ES-I3 (cell line): ENCODE measurements around the gene NPHP4.

ENCODE experiments used
- H3K36me3 ChIP-seq: 2 replicates; pipeline ENCODE4 v1.6.1; 2013; ENCODE audit warnings: mild to moderate bottlenecking, low read length, control low read depth, moderate library complexity; ENCODE audit not compliant: insufficient read depth
- H3K4me1 ChIP-seq: 2 replicates; pipeline ENCODE4 v1.6.1; 2013; ENCODE audit warnings: mild to moderate bottlenecking, control low read depth, low read length; ENCODE audit not compliant: insufficient read depth
- H3K9ac ChIP-seq: 2 replicates; pipeline ENCODE4 v1.6.1; 2013; ENCODE audit warnings: low read depth, mild to moderate bottlenecking, low read length, moderate library complexity
- H3K9me3 ChIP-seq: 2 replicates; pipeline ENCODE4 v1.6.1; 2013; ENCODE audit warnings: mild to moderate bottlenecking, low read length, moderate library complexity; ENCODE audit not compliant: control insufficient read depth, insufficient read depth

Gene NPHP4

DNA sequence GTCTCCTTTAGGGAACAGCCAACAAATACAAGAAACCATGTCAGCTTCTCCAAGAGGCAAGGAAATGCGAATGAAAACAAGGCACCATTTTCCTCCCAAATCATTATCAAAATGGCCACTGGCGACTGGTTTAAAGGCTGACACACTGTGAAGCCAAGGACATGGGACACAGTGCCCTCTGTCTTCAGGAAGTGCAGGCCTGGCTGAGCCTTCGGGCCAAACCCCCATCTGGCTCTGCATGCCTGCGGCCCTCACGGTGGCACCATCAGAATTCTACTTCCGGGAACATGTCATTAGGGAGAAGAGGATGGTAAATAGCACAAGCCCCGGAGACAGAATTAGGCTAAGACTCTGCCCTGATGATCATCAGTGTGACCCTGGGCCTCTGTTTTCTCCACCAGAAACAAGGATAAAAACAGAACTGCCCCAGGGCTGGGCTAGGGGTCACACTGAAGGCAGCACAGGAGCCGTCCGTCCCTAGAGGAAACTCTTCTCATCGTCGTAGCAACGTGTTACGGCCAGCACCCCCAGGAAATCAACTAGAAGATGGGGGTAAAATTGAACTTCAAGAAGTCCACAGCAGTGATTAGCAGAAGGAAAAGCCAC lies 103.5 kb downstream of the NPHP4 start:
- Histone ChIP-seq H3K9ac (no peak overlapping the region), H3K36me3 (no peaks in the 10 kb centered on the region; the same call in 1 of the 2 replicates), H3K9me3 (no peaks in the 10 kb centered on the region), H3K4me1 (peaks cover 3% of the 10 kb centered on the region; the same call in 1 of the 2 replicates)

DNA sequence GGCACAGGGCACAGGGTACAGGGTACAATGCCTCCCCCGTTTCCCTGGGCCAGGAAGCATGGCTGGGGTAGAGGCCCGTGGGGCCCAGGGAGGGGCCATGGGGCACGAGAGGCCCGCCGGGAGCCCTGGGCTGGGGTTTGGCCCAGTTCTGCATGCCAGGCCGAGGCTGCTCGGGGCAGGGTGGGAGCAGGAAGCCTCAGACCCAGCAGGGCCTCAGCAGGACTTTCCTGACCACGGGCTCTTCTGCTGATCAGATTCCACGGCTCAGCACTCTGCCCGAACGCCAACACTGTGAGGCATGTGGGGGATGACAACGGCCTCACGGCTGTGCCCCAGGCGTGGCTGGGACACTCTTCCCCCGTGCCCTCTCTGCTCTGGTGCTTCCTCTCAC lies 104.3 kb downstream of the NPHP4 start:
- Histone ChIP-seq H3K4me1 (peaks cover 3% of the 10 kb centered on the region; the same call in 1 of the 2 replicates), H3K36me3 (no peaks in the 10 kb centered on the region; the same call in 1 of the 2 replicates), H3K9me3 (no peaks in the 10 kb centered on the region), H3K9ac (no peak overlapping the region)

DNA sequence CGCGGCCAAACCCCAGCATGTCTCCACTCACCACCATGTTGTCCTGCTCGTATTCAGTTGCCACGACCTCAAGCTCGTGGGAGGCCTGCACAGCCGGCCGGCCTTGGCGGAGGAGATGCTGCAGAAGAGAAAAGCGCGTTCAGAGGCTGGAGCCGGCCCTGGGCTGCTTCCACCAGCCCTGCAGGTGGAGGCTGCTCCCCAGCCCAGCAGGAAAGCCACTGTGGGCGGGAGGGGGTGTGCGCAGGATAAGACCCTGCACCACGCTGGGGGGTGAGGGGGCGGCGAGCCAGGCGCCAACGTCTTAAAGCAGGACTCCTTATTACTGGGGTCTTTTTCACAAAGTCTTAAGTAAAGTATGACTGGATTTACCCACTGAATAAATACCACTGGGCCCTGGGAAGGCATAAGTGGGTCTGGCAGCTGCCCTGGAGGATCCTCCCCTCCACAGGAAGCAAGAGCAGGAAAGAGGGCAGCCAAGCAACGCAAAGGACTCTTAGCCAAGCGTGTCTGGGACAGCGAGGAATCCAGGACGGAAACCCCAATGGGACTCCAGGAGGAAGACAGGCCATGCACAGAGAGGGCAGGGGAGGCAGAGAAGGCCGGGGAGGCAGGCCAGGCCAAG lies 104.8 kb downstream of the NPHP4 start:
- peaks cover 3% of the 10 kb centered on the region; the same call in 1 of the 2 replicates for H3K4me1 ChIP-seq
- H3K9ac ChIP-seq = no peak overlapping the region
- no peaks in the 10 kb centered on the region; the same call in 1 of the 2 replicates for H3K36me3 ChIP-seq
- H3K9me3 ChIP-seq = no peaks in the 10 kb centered on the region

DNA sequence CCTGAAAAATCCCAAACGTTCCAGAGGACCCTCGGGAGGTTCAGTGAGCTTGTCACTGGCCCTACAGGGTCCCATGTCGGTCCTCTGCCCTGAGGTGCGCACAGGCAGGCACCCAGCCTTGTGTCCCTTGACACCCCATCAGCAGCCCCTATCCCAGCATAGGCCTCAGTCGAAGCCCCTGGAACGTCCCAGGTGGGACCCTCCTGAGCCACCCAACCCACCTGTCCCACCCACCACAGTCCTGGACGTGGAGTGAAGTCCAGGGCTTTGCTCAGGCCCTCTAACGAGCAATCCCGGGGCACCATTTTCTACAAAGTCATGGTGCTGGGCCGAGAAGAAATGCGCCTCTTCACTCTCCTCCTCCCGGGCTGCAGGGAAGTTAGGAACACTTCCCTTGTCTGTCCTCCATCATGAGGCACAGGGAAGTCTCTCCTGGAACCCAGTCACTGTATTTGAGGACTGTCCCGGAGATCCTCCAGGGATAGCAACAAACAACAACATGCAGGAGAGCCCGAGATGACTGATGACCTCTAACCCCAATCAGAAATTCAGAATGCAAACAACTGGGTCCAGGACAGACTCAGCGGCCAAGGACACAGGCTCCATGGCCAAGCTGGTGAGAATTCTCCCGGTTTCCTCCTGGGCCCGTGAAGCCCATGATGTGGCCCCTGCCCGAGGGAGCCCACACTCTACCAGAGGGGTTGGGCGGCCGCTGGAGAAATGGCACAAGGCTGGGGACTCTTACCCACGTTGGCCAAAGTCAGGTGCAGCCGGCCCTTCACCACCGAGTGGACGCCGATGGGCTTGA lies 105.5 kb downstream of the NPHP4 start:
- Histone ChIP-seq H3K4me1 (peaks cover 3% of the 10 kb centered on the region; the same call in 1 of the 2 replicates), H3K9ac (no peak overlapping the region), H3K9me3 (no peaks in the 10 kb centered on the region), H3K36me3 (no peaks in the 10 kb centered on the region; the same call in 1 of the 2 replicates)

DNA sequence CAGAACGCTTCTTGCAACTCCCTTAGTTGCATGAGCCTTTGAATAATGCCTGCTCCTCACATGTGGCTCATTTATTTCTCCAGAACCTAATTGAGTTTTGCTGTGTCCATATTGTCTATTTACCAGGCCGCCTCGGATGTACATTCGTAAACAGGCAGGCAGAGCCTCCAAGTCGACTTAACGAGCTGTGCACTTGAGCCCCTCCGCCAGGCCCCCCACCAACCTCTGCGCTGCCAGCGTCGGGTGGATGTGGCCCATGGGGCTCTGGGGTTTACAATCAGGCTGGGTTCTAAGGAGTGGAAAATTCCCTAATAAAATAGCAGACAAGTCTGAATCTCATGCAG lies 106.1 kb downstream of the NPHP4 start:
- Histone ChIP-seq H3K4me1 (peaks cover 3% of the 10 kb centered on the region; the same call in 1 of the 2 replicates), H3K36me3 (no peaks in the 10 kb centered on the region; the same call in 1 of the 2 replicates), H3K9ac (no peak overlapping the region), H3K9me3 (no peaks in the 10 kb centered on the region)

DNA sequence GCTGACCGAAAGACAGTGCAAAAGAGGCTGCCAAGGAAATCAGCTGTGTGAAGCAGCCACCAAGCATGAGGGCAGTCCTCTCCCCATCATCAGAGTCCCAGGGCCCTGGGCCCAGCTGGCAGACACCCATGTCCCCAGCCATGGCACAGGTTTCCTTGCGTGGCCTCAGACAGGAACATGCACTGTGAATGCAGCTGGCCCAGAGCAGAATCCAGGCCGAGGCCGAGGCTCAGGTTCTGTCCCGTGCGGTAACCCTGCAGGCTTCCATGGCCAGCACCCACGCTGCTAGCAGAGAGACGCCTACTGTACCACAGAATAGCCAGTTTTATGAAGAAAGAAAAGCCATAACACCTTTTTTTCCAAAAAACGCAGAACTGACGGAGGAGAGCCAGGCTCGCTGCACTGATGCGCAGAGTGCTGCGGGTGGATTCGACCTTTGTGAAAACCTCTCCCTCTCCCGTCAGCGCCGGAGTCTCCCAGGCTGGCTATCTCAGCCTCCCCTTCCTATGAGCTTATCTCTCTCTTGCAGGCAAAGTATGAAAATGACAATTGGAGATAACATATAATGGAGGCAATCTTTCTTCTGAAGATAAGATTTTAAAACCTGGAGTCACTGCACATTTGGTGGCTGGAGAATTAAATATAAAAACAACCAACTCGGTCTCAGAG lies 106.6 kb downstream of the NPHP4 start:
- Histone ChIP-seq H3K4me1 (peaks cover 3% of the 10 kb centered on the region; the same call in 1 of the 2 replicates), H3K36me3 (no peaks in the 10 kb centered on the region; the same call in 1 of the 2 replicates), H3K9ac (no peak overlapping the region), H3K9me3 (no peaks in the 10 kb centered on the region)

DNA sequence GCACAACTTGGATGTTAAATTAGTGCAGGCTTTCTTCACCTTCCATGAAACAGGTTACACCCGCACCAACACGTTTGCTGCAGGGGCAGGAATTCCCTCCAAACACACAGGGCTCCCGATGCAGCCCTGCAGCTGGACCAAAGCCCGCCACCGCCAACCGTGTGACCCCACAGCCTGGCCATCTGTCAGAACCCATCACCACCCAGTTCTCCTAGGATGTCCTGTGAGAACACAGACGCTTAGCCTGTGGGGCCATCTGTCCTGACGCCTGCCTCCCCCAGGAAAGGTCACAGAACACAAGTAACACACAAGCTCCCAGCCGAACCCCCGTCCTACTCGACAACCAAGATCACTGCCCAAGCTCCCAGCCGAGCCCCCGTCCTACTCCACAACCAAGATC lies 108.1 kb downstream of the NPHP4 start:
- no peaks in the 10 kb centered on the region for H3K4me1 ChIP-seq
- no peaks in the 10 kb centered on the region for H3K9me3 ChIP-seq
- no peaks in the 10 kb centered on the region; the same call in 1 of the 2 replicates for H3K36me3 ChIP-seq
- no peak overlapping the region for H3K9ac ChIP-seq

DNA sequence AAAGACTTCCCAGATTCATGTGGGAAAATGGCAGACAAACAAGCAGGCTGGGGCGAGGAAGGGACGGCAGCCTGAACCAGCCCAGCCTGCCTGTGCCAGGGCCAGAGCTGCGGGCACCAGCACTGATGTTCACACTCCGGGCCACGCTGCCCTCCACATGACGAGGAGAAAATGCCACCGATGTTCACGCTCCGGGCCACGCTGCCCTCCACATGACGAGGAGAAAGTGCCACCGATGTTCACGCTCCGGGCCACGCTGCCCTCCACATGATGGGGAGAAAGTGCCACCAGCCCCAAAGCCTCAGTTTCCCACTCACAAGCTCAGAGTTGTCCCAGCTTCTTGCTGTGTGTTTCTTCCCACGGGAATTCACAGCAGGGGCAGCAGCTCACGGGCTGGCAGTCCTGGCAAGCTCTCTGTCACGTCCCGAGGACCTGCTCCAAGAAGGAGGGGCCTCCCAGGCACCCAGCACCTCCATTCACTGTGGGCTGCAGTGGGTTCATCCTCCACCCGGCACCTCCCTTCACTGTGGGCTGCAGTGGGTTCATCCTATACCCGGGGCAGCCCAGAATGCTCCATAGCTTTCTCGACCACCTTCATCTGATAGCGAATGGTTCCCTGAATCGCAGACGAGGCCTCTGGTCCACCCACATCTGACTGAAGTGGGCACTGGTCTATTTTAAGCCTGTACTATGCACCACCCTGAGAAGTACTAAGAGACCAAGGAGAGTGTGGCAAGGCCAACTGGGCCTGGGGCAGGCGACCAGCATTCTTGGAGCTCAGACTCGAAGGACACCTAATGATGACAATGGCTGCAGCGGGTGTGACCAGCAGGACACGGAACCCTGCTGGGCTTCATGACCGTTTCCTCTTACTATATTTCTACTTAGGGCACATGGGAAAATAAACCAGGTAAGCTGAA lies 108.8 kb downstream of the NPHP4 start:
- Histone ChIP-seq H3K9me3 (no peaks in the 10 kb centered on the region), H3K36me3 (no peaks in the 10 kb centered on the region; the same call in 1 of the 2 replicates), H3K4me1 (no peaks in the 10 kb centered on the region), H3K9ac (no peak overlapping the region)

DNA sequence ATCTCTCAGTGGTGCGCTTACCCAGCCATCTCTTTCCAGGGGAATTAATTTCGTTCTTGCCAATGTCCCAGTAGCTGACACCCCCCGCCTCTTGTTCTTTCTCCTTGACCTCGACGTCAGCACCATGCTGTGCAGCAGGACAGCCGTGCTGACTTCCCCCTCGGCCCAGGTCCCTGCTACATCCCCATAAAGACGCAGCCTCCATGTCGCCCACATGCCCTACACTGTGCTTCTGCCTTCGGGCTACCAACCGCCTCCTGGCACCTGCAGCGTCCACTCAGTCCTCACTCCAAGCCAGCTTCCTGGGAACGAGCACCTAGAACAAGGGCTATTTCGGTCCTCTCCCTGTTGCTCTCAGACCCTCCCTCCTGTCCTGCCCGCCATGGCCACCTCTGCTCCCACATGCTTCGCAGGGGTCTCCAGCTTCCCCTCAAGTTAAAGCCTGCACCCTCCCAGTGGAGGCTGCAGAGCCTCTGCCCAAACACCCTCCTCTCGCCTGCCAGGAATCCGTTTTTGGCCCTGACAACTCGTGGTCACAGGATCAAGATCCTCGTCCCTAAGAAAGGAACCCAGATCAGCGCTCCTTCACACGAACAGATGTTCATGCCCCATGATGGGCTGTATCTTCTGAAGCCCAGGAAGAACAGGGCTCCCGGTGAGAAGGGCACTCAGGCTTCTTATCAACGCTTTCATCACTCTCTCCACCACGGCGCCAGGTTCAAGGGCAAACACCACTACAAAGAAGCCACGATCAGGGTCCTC lies 109.7 kb downstream of the NPHP4 start:
- Histone ChIP-seq H3K9ac (no peak overlapping the region), H3K4me1 (no peaks in the 10 kb centered on the region), H3K36me3 (no peaks in the 10 kb centered on the region; the same call in 1 of the 2 replicates), H3K9me3 (no peaks in the 10 kb centered on the region)

DNA sequence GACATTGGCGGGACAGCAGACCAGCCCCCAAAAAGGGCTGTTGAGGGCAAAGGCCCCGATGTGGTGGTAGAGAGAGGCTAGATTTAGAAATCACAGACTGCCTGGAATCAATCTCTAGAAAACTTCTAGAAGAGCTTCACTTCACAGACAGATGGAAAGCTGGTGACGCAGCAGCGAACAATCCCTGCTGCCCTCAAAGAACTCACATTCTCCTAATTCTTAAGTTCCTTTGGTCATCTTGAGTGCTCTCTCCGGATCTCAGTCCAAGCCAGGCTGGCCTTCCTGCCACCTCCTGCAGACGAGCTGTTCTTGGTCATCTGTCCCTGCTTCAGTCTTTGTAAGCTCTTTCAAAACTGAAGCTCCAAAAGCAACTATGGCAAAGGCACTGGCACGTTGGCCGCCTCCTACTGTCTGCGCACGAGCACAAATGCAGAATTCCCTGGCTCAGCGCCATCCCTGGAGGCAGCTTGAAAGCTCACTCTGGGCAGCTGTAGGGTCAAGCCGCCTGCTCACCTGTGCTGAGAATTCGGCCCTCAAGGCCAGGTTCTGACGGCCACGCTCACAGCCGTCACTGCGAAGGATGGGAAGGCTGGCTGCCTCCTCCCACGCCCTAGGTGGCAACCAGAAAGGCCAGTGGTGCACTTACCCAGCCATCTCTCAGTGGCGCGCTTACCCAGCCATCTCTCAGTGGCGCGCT lies 110.6 kb downstream of the NPHP4 start:
- Histone ChIP-seq H3K9ac (no peak overlapping the region), H3K36me3 (no peaks in the 10 kb centered on the region; the same call in 1 of the 2 replicates), H3K9me3 (no peaks in the 10 kb centered on the region), H3K4me1 (no peaks in the 10 kb centered on the region)

DNA sequence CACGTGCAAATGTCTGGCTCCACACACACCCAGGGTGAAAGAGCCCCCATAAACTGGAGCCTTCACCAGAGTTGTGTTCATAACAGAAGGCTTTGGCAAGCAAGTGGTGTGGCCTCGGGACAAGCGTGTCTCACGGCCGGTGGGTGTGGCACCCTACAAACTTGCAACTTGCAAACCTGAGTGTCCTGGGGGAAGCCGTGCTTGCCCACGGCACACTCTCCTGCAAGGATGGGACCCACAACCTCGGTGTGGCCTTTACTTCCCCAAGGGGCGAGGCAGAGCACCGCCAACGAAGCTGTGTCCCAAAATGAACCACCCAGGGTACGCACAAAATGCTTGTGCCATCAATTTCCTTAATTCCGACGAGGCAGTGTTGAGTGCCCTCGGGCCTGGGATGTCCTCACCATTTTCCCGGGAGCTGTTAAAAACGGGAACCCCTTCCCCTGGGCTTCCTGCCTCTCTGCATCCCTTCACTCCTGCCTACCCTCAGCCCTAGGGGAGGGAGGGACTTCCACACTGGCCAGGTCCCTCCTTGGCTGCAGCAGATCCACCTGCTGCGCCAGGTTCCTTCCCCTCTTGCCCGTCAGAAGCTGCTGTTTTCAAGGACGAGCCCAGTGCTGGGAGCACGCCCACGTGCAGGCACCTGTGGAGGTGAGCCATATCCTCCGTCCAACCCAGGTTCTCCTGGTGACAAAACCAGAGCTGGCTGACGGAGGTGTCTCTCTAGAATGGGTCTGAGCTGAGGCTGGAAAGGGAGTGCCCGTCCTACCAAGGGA lies 111.4 kb downstream of the NPHP4 start:
- Histone ChIP-seq H3K9ac (no peak overlapping the region), H3K9me3 (no peaks in the 10 kb centered on the region), H3K4me1 (no peaks in the 10 kb centered on the region), H3K36me3 (no peaks in the 10 kb centered on the region; the same call in 1 of the 2 replicates)

DNA sequence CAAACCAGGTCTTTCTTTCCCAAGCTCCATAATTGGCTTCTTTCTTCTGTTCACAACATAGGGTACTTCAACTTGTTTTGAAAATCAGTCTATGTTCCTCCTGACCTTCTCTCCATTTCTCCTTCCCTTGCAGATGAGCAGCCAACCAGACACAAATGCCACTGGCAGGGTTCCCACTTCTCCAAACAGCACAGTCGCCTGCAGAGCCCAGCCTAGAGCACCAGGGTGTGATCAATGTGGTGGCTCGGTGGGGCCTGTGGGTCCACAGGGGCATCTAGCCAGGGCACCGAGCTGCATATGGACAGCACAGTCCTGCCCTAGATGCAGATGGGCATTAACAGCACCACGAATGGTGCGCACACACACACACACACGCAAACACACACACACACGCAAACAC lies 112.8 kb downstream of the NPHP4 start:
- H3K9me3 ChIP-seq = no peaks in the 10 kb centered on the region
- no peak overlapping the region for H3K9ac ChIP-seq
- H3K4me1 ChIP-seq = no peaks in the 10 kb centered on the region
- H3K36me3 ChIP-seq = no peaks in the 10 kb centered on the region; the same call in 1 of the 2 replicates
